RWPE2 (cell line): ENCODE data around the gene ADRA2C.

Source experiments
- ATAC-seq: fragments of 200-7000 bp; cut with Tn5 transposase; 3 replicates; pipeline ENCODE4 v1.9.1; 2021; ENCODE audit warnings: low read depth
- DNase-seq: peaks from one replicate; pipeline ENCODE4 v3.0.0-alpha.2; 2020; ENCODE audit warnings: low spot score
- H3K27ac ChIP-seq: fragments of 450-650 bp; 2 replicates; pipeline ENCODE4 v1.5.1; 2017; ENCODE audit warnings: mild to moderate bottlenecking; ENCODE audit not compliant: poor library complexity, severe bottlenecking
- H3K27me3 ChIP-seq: fragments of 250-450 bp; sonication (Bioruptor Pico); 2 replicates; pipeline ENCODE4 v1.5.1; 2021; ENCODE audit warnings: mild to moderate bottlenecking, moderate library complexity; ENCODE audit not compliant: insufficient read depth, poor library complexity, severe bottlenecking
- H3K36me3 ChIP-seq: fragments of 250-450 bp; sonication (Bioruptor Pico); 2 replicates; pipeline ENCODE4 v1.5.1; 2020; ENCODE audit warnings: low read depth, mild to moderate bottlenecking, moderate library complexity
- H3K4me1 ChIP-seq: fragments of 250-450 bp; sonication (Bioruptor Pico); 2 replicates; pipeline ENCODE4 v1.5.1; 2021; ENCODE audit warnings: mild to moderate bottlenecking, moderate library complexity; ENCODE audit not compliant: insufficient read depth, poor library complexity, severe bottlenecking
- H3K4me3 ChIP-seq: fragments of 250-450 bp; sonication (Bioruptor Pico); 2 replicates; pipeline ENCODE4 v1.5.1; 2021; ENCODE audit warnings: mild to moderate bottlenecking, moderate library complexity; ENCODE audit not compliant: severe bottlenecking
- H3K9me3 ChIP-seq: fragments of 250-450 bp; sonication (Bioruptor Pico); 2 replicates; pipeline ENCODE4 v1.5.1; 2021; ENCODE audit warnings: mild to moderate bottlenecking, moderate library complexity; ENCODE audit not compliant: severe bottlenecking
- TF ChIP-seq, protein P1 (sequence below): fragments of 450-650 bp; IDR thresholded peaks from one replicate; pipeline ENCODE4 v1.5.1; 2017; ENCODE audit warnings: mild to moderate bottlenecking, moderate library complexity; ENCODE audit not compliant: poor library complexity, severe bottlenecking

Gene ADRA2C

DNA sequence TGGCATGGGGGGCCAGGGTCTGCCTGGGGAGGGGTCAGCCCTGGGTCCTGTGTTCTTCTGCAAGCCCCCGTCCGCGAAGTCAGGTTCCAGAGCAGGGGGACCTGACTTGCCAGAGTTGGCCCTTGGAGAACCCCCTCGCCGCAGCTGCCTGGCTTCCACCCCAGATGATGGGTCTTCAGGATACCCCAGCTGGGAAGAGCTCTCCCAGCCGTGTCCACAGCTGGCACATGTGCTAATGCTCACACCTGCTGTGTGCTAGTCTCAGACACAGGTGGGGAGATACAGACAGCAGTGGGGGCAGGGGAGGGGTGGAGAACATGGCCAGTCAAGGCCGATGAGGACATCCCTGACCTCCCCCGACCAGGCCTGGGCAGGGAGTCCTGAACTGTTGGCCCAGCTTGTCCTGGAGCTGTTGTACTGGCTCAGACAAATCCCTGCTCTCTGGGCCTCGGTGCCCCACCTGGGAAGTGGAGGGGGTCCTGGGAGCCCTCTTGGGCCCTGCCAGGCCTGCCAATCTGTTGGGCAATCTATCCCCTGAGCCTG, 3.5 kb downstream of the ADRA2C start:
- TF ChIP-seq, protein P1, sequence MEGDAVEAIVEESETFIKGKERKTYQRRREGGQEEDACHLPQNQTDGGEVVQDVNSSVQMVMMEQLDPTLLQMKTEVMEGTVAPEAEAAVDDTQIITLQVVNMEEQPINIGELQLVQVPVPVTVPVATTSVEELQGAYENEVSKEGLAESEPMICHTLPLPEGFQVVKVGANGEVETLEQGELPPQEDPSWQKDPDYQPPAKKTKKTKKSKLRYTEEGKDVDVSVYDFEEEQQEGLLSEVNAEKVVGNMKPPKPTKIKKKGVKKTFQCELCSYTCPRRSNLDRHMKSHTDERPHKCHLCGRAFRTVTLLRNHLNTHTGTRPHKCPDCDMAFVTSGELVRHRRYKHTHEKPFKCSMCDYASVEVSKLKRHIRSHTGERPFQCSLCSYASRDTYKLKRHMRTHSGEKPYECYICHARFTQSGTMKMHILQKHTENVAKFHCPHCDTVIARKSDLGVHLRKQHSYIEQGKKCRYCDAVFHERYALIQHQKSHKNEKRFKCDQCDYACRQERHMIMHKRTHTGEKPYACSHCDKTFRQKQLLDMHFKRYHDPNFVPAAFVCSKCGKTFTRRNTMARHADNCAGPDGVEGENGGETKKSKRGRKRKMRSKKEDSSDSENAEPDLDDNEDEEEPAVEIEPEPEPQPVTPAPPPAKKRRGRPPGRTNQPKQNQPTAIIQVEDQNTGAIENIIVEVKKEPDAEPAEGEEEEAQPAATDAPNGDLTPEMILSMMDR = no peak
- ATAC-seq = no peak
- no peaks in the 10 kb centered on the region for H3K4me1 ChIP-seq

DNA sequence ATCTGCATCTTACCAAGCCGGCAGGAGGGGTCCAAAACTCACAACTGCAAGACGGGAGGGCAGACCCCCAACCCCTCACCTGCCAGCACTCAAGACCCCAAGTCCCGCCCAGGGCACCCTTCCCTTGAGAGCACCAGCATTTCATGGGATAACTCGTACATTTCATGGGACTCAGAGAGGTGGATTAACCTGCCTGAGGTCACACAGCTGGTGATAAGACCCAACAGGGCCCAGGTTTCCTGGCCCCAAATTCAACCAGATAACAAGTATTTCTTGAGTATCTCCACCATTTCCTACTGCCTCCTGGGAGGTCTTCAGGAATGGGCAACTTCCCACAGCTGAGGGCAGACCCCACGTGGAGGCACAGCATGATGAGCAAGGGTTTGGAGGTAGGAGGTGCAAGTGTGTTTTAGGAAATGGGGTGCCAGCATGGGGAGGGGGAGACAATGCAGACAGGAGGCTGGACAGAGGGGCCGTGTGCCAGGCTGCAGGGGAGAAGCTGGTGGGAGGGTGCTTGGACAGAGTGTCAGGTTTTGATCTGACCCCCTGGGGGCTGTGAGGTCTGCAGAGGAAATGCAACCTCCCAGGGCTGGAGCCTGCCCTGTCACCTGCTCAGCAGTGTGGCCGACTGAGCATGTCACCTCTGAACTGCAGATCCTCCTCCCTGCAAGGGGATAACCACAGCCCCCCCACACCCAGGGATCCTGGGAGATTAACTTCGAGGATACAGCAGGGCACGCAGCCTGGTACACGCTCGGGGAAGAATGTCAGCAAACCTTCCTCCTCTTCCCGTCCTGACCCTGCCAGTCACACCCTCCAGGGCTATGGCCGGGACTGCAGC, 4.4 kb downstream of the ADRA2C start:
- DNase-seq = no peak
- no peaks in the 10 kb centered on the region for H3K9me3 ChIP-seq
- no peaks in the 10 kb centered on the region for H3K4me1 ChIP-seq
- H3K27me3 ChIP-seq = peaks cover 68% of the 10 kb centered on the region
- no peak for ATAC-seq
- H3K4me3 ChIP-seq = no peak overlapping the region
- H3K27ac ChIP-seq = no peak overlapping the region
- H3K36me3 ChIP-seq = no peaks in the 10 kb centered on the region
- TF ChIP-seq, protein P1 = no peak

More for the DNA sequence above, 3.5 kb downstream of the ADRA2C start:
- H3K36me3 ChIP-seq = no peaks in the 10 kb centered on the region
- no peak overlapping the region for H3K4me3 ChIP-seq
- peaks cover 70% of the 10 kb centered on the region for H3K27me3 ChIP-seq
- H3K27ac ChIP-seq = no peak overlapping the region
- no peak for DNase-seq
- H3K9me3 ChIP-seq = no peaks in the 10 kb centered on the region

DNA sequence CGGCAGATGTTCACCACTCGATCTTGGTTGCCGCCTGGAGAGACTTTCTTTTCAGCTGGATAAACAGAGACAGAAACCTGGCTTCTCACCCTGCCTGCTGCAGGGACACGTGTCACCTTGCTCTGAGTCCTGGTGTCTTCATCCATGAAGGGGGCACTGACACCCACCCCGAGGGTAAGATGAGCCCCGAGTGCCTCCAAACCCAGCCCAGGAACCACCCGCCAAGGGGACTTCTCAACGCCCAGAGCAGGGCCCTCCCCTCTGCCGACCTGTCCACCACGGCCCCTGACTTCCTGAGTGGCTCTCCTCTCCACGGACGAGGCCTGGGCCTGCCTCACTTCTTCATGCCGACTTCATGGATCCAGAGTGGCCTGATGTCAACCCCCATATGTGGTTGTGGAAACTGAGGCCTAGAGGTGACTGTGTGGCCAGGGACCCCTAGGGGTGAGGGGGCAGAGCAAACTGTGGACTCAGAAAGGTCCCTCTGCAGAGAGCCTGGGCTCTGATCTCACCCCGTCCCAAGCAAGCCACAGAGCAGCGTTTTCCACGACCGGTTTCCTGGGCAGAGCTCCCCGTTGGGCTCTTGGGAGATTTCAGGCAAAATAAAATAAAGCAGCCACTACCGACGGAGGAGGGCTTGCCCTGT, 5.1 kb downstream of the ADRA2C start:
- Histone ChIP-seq H3K27ac (no peak overlapping the region), H3K27me3 (peaks cover 75% of the 10 kb centered on the region), H3K4me3 (no peak overlapping the region), H3K9me3 (no peaks in the 10 kb centered on the region), H3K36me3 (no peaks in the 10 kb centered on the region), H3K4me1 (no peaks in the 10 kb centered on the region)
- TF ChIP-seq, protein P1 = no peak
- DNase-seq (no peak), ATAC-seq (no peak)

DNA sequence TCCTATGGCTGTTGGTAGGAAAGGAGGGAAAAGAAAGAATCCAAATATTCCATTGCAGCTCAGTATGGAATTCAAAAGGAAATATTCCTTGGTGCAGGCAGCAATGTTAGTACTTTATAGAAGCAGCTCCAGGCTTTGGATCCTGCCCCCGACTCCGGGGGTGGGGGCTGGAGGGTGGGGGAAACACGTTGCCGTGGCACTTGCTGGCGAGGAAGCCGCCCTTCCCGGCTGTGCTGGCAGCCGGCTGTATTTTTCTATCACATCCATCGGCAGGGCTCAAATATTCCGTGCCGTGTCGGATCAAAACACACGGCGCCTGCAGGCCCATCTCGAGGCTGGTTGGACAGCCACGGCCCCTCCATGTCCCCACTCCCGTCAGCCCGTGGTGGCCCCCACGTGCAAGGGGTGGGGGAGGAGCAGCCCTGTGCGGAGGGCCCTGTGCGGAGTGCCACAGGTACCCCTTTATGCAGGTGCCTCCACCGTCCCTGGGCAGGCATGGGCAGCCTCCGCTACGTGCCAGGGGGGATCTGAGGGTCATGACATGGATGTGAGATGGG, 5.8 kb downstream of the ADRA2C start:
- DNase-seq (no peak), ATAC-seq (no peak)
- Histone ChIP-seq H3K36me3 (no peaks in the 10 kb centered on the region), H3K27me3 (peaks cover 71% of the 10 kb centered on the region), H3K4me1 (no peaks in the 10 kb centered on the region), H3K27ac (no peak overlapping the region), H3K4me3 (no peak overlapping the region), H3K9me3 (no peaks in the 10 kb centered on the region)
- TF ChIP-seq, protein P1 = no peak
